Mesodermal cell (in vitro differentiated cells): Measurements from ENCODE around the gene FLNB.

Experiments
- H3K27ac ChIP-seq: 2 replicates; pipeline ENCODE4 v1.7.0; 2013; ENCODE audit warnings: mild to moderate bottlenecking, low read depth, low read length, moderate library complexity; ENCODE audit not compliant: severe bottlenecking
- H3K36me3 ChIP-seq: 2 replicates; pipeline ENCODE4 v1.7.1; 2013; ENCODE audit warnings: mild to moderate bottlenecking, low read length, moderate library complexity; ENCODE audit not compliant: control insufficient read depth, insufficient read depth
- H3K4me1 ChIP-seq: one replicate; pipeline ENCODE4 v1.7.1; 2013; ENCODE audit warnings: mild to moderate bottlenecking, low read length; ENCODE audit not compliant: insufficient read depth, control insufficient read depth, poor library complexity, severe bottlenecking
- H3K4me3 ChIP-seq: 2 replicates; pipeline ENCODE4 v1.7.0; 2013; ENCODE audit warnings: low read length, control low read depth, mild to moderate bottlenecking; ENCODE audit not compliant: insufficient read depth, poor library complexity, severe bottlenecking; ENCODE audit errors: extremely low read depth
- H3K9me3 ChIP-seq: 2 replicates; pipeline ENCODE4 v1.7.1; 2013; ENCODE audit warnings: mild to moderate bottlenecking, low read length, moderate library complexity; ENCODE audit not compliant: control insufficient read depth
- WGBS, 2 experiments: methylation state at CpG; one replicate each; pipeline ENCODE4 v1.1.5; 2013; ENCODE audit warnings: missing lambda C conversion rate in 2 of 2; ENCODE audit not compliant: insufficient coverage in 2 of 2; 5-methylcytosine and 5-hydroxymethylcytosine counted together

The FLNB gene

DNA sequence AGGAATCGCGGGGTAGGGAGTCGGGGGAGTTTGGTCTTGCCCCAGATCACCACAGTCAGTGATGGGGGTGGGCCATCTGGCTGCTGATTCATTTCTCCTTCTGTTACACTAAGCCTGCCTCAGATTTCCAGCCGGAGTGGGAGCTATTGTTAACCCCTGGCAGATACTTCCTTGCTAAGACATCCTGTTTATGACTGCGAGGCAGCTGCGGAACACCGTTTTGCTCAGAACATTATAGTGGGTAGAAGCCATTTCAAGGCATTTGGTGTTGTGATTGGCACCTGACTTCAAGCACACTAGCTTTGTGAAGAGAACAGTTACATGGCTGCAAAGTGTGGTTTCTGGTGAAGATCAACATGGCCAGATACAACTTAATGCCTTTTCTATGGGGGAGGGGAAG lies 73.8 kb downstream of the FLNB start:
- H3K27ac ChIP-seq: peak overlapping the region; percentile 66
- peaks cover 86% of the 10 kb centered on the region for H3K36me3 ChIP-seq
- peaks cover 21% of the 10 kb centered on the region for H3K4me1 ChIP-seq
- H3K4me3 ChIP-seq: no peak overlapping the region
- no peaks in the 10 kb centered on the region for H3K9me3 ChIP-seq
- WGBS, 2 experiments: 78 to 84% methylated on average over 4 of the region's 7 CpGs

DNA sequence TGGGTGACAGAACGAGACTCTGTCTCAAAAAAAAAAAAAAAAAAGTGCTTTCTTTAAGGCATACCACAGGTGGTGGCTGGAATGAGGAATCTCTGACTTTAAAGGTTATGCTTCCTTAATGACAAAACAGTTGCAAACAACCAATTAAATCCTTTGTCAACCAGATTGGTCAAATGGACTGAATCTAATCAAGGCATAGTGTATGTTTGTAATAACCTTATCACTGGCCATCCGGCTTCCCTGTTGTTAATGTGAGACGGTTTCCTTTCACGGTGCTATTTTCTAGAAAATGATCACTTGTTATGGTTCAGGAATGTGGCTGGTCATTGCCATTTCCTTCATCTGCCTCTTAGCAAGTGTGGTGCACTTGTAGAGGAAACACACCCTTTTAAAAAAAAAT lies 75.9 kb downstream of the FLNB start:
- Histone ChIP-seq H3K4me1 (peaks cover 21% of the 10 kb centered on the region), H3K36me3 (peaks cover 82% of the 10 kb centered on the region), H3K4me3 (no peak overlapping the region), H3K9me3 (no peaks in the 10 kb centered on the region), H3K27ac (no peak overlapping the region)
- 95% methylated on average over 4 of the region's 4 CpGs; no CpG with 5 or more reads in 1 of the 2 experiments for whole genome bisulfite sequencing, 2 experiments

DNA sequence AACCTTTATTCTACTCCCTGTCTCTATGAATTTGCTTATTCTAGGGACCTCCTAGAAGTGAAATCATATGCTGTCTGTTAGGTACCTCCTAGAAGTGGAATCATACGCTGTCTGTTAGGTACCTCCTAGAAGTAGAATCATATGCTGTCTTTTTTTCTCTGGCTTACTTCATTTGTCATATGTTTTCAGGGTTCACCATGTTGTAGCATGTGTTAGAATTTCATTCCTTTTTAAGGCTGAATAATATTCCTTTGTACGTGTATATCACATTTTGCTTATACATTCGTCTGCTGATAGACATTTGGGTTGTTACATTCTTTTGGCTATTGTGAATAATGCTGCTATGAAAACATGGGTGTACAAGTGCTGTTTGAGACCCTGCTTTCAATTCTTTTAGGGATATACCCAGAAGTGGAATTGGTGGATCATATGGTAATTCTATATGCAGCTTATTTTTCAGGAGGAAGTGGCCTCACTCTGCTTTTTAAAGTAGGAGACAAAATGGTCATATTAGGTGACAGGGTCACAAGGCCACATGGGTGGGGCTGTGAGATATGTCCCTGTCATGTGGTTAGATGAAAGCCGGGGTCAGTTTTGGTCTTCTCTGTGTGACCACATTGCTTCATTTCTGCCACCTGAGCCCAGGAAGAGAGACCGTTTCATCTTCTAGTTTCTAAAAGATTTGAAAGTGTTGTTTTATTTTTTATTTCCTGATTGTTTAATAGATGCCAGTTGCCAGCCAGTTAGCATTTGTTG lies 76.7 kb downstream of the FLNB start:
- peaks cover 80% of the 10 kb centered on the region for H3K36me3 ChIP-seq
- peaks cover 21% of the 10 kb centered on the region for H3K4me1 ChIP-seq
- no peaks in the 10 kb centered on the region for H3K9me3 ChIP-seq
- no peak overlapping the region for H3K4me3 ChIP-seq
- WGBS, 2 experiments: 89 to 97% methylated on average over 3 to 4 of the region's 5 CpGs
- H3K27ac ChIP-seq: no peak overlapping the region

DNA sequence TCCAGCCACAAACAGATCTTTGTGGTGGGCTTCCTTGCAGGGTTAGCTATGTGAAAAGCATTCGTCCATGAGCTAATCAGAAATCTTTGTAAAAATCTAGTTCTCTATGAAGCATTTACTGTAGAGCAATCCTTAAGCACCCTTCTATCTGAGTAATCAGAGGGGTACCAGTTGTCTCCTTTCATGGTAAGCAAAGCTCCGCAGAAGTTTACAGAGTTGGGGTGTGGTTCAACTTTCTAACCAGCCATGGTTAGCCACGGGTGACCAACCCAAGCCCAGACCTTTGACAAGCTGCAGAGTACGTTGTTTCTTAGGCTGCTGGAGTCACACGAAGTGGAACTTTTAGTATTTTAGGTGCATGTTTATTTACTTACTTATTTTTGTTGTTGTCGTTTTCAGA lies 77.4 kb downstream of the FLNB start:
- Histone ChIP-seq H3K4me1 (peaks cover 21% of the 10 kb centered on the region), H3K4me3 (no peak overlapping the region), H3K27ac (no peak overlapping the region), H3K9me3 (no peaks in the 10 kb centered on the region), H3K36me3 (peaks cover 81% of the 10 kb centered on the region)
- WGBS, 2 experiments: 95 to 100% methylated on average over 3 of the region's 6 CpGs

DNA sequence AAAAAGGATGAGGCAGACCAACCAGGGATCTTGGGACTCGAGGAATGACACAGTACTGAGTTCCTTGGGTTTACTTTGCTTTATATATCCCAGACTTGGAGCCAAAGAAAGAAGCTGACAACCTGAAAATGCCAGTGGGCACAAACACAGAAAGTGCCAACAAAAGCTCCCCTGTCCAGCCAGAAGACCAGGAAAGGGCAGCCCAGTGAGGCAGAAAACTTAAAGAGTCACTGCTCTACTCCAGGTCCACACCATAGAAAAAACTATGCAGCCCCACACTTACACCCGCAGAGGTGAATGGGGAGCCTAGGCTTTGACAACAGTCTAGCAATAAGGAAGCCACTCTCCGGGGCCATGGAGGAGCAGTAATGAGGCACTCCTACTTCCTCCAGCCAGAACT lies 80.3 kb downstream of the FLNB start:
- 81 to 100% methylated on average over 2 to 3 of the region's 3 CpGs for WGBS, 2 experiments
- Histone ChIP-seq H3K4me3 (no peak overlapping the region), H3K9me3 (no peaks in the 10 kb centered on the region), H3K36me3 (peaks cover 87% of the 10 kb centered on the region), H3K27ac (no peak overlapping the region), H3K4me1 (peaks cover 4% of the 10 kb centered on the region)

DNA sequence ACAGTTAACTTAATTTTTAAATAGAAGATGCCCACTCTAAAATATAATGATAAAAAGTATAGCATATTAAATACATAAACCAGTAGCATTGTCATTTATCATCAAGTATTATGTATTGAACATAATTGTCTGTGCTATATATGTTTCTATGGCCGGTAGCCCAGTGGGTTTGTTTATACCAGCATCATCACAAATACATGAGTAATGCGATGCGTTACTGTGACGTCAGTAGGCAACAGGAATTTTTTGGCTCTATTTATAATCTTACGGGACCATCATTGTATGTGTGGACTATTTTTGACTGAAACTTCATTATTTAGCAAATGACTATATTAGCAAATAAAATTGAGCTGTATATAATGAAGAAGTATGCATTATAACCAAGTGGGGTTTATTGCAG lies 82.1 kb downstream of the FLNB start:
- H3K4me1 ChIP-seq: no peaks in the 10 kb centered on the region
- WGBS, 2 experiments: 100% methylated on average over 3 of the region's 5 CpGs; no CpG with 5 or more reads in 1 of the 2 experiments
- H3K27ac ChIP-seq: no peak overlapping the region
- peaks cover 84% of the 10 kb centered on the region for H3K36me3 ChIP-seq
- H3K4me3 ChIP-seq: no peak overlapping the region
- no peaks in the 10 kb centered on the region for H3K9me3 ChIP-seq

DNA sequence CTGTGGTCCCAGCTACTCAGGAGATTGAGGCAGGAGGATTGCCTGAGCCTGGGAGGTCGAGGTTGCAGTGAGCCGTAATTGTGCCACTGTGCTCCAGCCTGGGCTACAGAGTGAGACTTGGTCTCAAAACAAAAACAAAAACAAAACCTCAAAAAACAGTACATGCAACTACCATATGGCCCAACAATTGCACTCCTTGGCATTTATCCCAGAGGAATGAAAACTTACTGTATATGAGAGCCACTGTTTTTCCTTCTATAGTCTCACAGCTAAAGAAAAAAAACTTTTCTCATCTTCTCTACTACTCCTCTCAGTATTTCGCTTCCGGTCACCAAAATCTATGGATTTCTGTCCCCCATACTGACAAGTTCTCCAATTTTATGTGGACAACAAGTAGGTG lies 84.3 kb downstream of the FLNB start:
- H3K27ac ChIP-seq: no peak overlapping the region
- 87 to 100% methylated on average over 3 to 4 of the region's 4 CpGs for WGBS, 2 experiments
- no peak overlapping the region for H3K4me3 ChIP-seq
- no peaks in the 10 kb centered on the region for H3K9me3 ChIP-seq
- peaks cover 87% of the 10 kb centered on the region for H3K36me3 ChIP-seq
- H3K4me1 ChIP-seq: no peaks in the 10 kb centered on the region

DNA sequence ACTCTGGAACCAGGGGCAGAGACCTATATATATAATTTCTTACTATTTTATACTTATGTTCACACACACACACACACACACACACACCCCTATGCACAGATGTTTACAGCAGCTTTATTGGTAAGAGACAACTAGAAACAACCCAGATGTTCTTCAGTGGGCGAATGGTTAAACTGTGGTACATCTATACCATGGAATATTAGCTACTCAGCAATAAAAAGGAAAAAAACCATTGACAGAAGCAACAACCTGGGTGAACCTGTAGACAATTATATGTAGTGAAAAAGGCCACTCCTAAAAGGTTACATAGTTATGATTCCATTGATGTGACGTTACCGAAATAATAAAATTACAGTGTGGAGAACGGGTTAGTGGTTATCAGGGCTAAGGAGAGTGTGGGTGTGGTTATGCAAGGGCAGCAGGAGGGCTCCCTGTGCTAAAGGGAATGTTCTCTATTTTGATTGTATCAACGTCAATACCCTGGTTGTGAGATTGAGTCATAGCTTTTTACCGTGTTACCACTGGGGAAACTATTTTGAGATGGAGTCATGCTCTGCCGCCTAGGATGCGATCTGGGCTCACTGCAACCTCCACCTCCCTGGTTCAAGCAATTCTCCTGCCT lies 85.5 kb downstream of the FLNB start:
- H3K4me1 ChIP-seq: no peaks in the 10 kb centered on the region
- H3K4me3 ChIP-seq: no peak overlapping the region
- H3K27ac ChIP-seq: no peak overlapping the region
- peaks cover 88% of the 10 kb centered on the region for H3K36me3 ChIP-seq
- H3K9me3 ChIP-seq: no peaks in the 10 kb centered on the region
- WGBS, 2 experiments: 94% methylated on average over 7 to 8 of the region's 8 CpGs

DNA sequence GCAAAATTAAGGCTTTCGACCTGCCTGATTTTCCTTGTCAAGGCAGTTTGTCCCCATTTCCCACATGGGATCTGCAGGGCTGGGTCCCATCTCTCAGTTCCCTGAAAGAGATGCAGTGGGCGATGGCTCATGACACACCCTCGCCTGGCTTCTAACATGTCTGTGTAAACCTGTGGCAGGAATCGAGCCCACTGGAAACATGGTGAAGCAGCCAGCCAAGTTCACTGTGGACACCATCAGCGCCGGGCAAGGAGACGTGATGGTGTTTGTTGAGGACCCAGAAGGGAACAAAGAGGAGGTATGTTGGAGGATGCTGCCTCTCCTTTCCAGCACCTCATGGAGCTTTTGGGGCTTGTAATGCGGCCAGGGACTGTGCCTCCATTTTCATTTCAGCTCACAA lies 86.4 kb downstream of the FLNB start:
- 97 to 99% methylated on average over 6 to 7 of the region's 8 CpGs for WGBS, 2 experiments
- Histone ChIP-seq H3K4me3 (no peak overlapping the region), H3K36me3 (peaks cover 93% of the 10 kb centered on the region), H3K9me3 (no peaks in the 10 kb centered on the region), H3K27ac (no peak overlapping the region), H3K4me1 (no peaks in the 10 kb centered on the region)

DNA sequence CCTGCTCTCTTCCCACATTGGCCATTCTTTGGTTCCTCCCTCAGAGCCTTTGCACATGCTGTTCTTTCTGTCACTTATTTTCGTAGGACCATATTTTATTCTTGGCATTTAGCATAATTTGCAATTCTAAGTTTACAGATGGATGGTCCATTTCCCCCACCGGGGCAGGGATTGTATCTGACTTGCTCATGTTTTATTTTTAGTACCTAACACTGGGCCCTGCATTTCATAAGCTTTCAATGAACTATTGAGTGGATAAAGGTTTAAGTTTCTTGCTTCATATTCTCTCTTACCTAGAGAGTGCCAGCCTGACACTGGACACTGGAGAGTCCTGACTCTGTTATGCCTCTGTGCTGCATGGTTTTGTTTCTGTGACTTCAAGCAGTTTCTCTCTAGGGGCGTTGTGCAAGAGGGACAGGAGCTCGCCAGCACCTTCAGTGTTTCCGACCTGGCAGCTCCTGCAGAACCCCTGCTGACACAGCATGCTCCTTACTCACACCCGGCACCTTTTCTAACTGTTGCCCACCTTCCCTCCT lies 87.4 kb downstream of the FLNB start:
- peaks cover 93% of the 10 kb centered on the region for H3K36me3 ChIP-seq
- 88 to 96% methylated on average over 4 to 5 of the region's 6 CpGs for WGBS, 2 experiments
- no peak overlapping the region for H3K4me3 ChIP-seq
- no peaks in the 10 kb centered on the region for H3K4me1 ChIP-seq
- H3K27ac ChIP-seq: no peak overlapping the region
- H3K9me3 ChIP-seq: no peaks in the 10 kb centered on the region

DNA sequence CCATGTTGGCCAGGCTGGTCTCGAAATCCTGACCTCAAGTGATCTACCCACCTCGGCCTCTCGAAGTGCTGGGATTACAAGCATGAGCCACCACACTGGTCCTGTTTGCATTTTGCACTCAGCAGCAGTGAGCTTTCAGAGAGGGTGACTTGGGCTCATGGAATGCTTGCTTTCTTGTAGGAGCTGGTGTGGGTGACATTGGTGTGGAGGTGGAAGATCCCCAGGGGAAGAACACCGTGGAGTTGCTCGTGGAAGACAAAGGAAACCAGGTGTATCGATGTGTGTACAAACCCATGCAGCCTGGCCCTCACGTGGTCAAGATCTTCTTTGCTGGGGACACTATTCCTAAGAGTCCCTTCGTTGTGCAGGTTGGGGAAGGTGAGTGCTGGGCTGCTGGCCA lies 90.3 kb downstream of the FLNB start:
- H3K36me3 ChIP-seq: peaks cover 96% of the 10 kb centered on the region
- H3K4me3 ChIP-seq: no peak overlapping the region
- no peaks in the 10 kb centered on the region for H3K4me1 ChIP-seq
- 93 to 98% methylated on average over 8 of the region's 8 CpGs for WGBS, 2 experiments
- no peaks in the 10 kb centered on the region for H3K9me3 ChIP-seq
- no peak overlapping the region for H3K27ac ChIP-seq
